Adipocyte (in vitro differentiated cells): ENCODE results near the gene ST8SIA1.

Experiments
- DNase-seq: peaks from one replicate; pipeline ENCODE4 v3.0.0-alpha.2; 2015; ENCODE audit warnings: low read depth
- H3K27me3 ChIP-seq: replicated peaks from 2 replicates; pipeline ENCODE4 v1.7.0; 2013; ENCODE audit warnings: mild to moderate bottlenecking, low read length, moderate library complexity; ENCODE audit not compliant: control insufficient read depth, insufficient read depth
- H3K36me3 ChIP-seq: 2 replicates; pipeline ENCODE4 v1.7.0; 2013; ENCODE audit warnings: low read length, mild to moderate bottlenecking, moderate library complexity; ENCODE audit not compliant: control insufficient read depth, insufficient read depth, severe bottlenecking
- H3K4me1 ChIP-seq: 2 replicates; pipeline ENCODE4 v1.7.0; 2013; ENCODE audit warnings: mild to moderate bottlenecking, low read length, moderate library complexity; ENCODE audit not compliant: control insufficient read depth, insufficient read depth
- H3K4me3 ChIP-seq: 2 replicates; pipeline ENCODE4 v1.7.0; 2013; ENCODE audit warnings: mild to moderate bottlenecking, low read length, moderate library complexity
- H3K9ac ChIP-seq: 2 replicates; pipeline ENCODE4 v1.7.0; 2013; ENCODE audit warnings: mild to moderate bottlenecking, low read length, moderate library complexity
- H3K9me3 ChIP-seq: 2 replicates; pipeline ENCODE4 v1.7.0; 2013; ENCODE audit warnings: mild to moderate bottlenecking, low read length, moderate library complexity; ENCODE audit not compliant: control insufficient read depth

The ST8SIA1 gene

GRCh38 chr12:22231836-22232235 lies 102.7 kb downstream of the ST8SIA1 start:
- no peak overlapping the region for H3K9ac ChIP-seq
- no peaks in the 10 kb centered on the region for H3K9me3 ChIP-seq
- H3K4me3 ChIP-seq = no peak overlapping the region
- no peak for DNase-seq
- no peaks in the 10 kb centered on the region for H3K27me3 ChIP-seq
- H3K4me1 ChIP-seq = peaks cover 41% of the 10 kb centered on the region
- no peaks in the 10 kb centered on the region for H3K36me3 ChIP-seq

- DNase-seq = no peak
- peaks cover 41% of the 10 kb centered on the region for H3K4me1 ChIP-seq
These were observed 103.4 kb downstream of the ST8SIA1 start for GRCh38 chr12:22231078-22231477.

GRCh38 chr12:22230280-22230794 lies 104.2 kb downstream of the ST8SIA1 start:
- H3K9me3 ChIP-seq = no peaks in the 10 kb centered on the region
- H3K27me3 ChIP-seq = no peaks in the 10 kb centered on the region
- H3K9ac ChIP-seq = peak overlapping the region; percentile 35
- peak overlapping the region; percentile 11 for H3K4me3 ChIP-seq
- peak; percentile 50 for DNase-seq
- no peaks in the 10 kb centered on the region for H3K36me3 ChIP-seq
- H3K4me1 ChIP-seq = peaks cover 41% of the 10 kb centered on the region

More at GRCh38 chr12:22231078-22231477, 103.4 kb downstream of the ST8SIA1 start:
- Histone ChIP-seq H3K9ac (no peak overlapping the region), H3K27me3 (no peaks in the 10 kb centered on the region), H3K9me3 (no peaks in the 10 kb centered on the region), H3K4me3 (no peak overlapping the region), H3K36me3 (no peaks in the 10 kb centered on the region)

GRCh38 chr12:22229652-22230279 lies 104.7 kb downstream of the ST8SIA1 start:
- H3K4me1 ChIP-seq = peaks cover 38% of the 10 kb centered on the region
- H3K9me3 ChIP-seq = no peaks in the 10 kb centered on the region
- H3K9ac ChIP-seq = peak overlapping the region; percentile 35
- peak overlapping the region; percentile 55 for H3K4me3 ChIP-seq
- H3K27me3 ChIP-seq = no peaks in the 10 kb centered on the region
- DNase-seq = peak; percentile 69
- no peaks in the 10 kb centered on the region for H3K36me3 ChIP-seq

GRCh38 chr12:22228022-22228875 lies 106.3 kb downstream of the ST8SIA1 start:
- H3K27me3 ChIP-seq = no peaks in the 10 kb centered on the region
- no peaks in the 10 kb centered on the region for H3K9me3 ChIP-seq
- peak overlapping the region; percentile 29 for H3K4me3 ChIP-seq
- H3K36me3 ChIP-seq = no peaks in the 10 kb centered on the region
- H3K4me1 ChIP-seq = peaks cover 32% of the 10 kb centered on the region
- no peak overlapping the region for H3K9ac ChIP-seq
- peak; percentile 19 for DNase-seq

- H3K4me3 ChIP-seq = no peak overlapping the region
- H3K36me3 ChIP-seq = no peaks in the 10 kb centered on the region
- no peaks in the 10 kb centered on the region for H3K27me3 ChIP-seq
- H3K9me3 ChIP-seq = no peaks in the 10 kb centered on the region
- peaks cover 9% of the 10 kb centered on the region for H3K4me1 ChIP-seq
- no peak overlapping the region for H3K9ac ChIP-seq
- no peak for DNase-seq
These were observed 111.2 kb downstream of the ST8SIA1 start for GRCh38 chr12:22223356-22223755.

- Histone ChIP-seq H3K9ac (no peak overlapping the region), H3K4me1 (peaks cover 6% of the 10 kb centered on the region), H3K4me3 (no peak overlapping the region), H3K27me3 (no peaks in the 10 kb centered on the region), H3K9me3 (no peaks in the 10 kb centered on the region), H3K36me3 (no peaks in the 10 kb centered on the region)
- DNase-seq = no peak
These were observed 117.0 kb downstream of the ST8SIA1 start for GRCh38 chr12:22217556-22217955.

GRCh38 chr12:22215467-22216253 lies 118.8 kb downstream of the ST8SIA1 start:
- Histone ChIP-seq H3K4me1 (peaks cover 6% of the 10 kb centered on the region), H3K36me3 (no peaks in the 10 kb centered on the region), H3K9me3 (no peaks in the 10 kb centered on the region), H3K27me3 (no peaks in the 10 kb centered on the region), H3K9ac (no peak overlapping the region), H3K4me3 (no peak overlapping the region)
- peak; percentile 61 for DNase-seq

- Histone ChIP-seq H3K9me3 (no peaks in the 10 kb centered on the region), H3K9ac (no peak overlapping the region), H3K4me3 (no peak overlapping the region), H3K4me1 (peaks cover 6% of the 10 kb centered on the region), H3K36me3 (no peaks in the 10 kb centered on the region), H3K27me3 (no peaks in the 10 kb centered on the region)
- no peak for DNase-seq
These were observed 123.4 kb downstream of the ST8SIA1 start for GRCh38 chr12:22211128-22211527.

GRCh38 chr12:22209422-22209821 lies 125.1 kb downstream of the ST8SIA1 start:
- DNase-seq = no peak
- Histone ChIP-seq H3K36me3 (no peaks in the 10 kb centered on the region), H3K4me1 (no peaks in the 10 kb centered on the region), H3K27me3 (no peaks in the 10 kb centered on the region), H3K4me3 (no peak overlapping the region), H3K9ac (no peak overlapping the region), H3K9me3 (no peaks in the 10 kb centered on the region)
